ENCODE data around the gene YWHAB.
"Not testable (repeated sequence)": the region's sequence is repeated elsewhere in the genome, so short reads cannot be mapped to it uniquely, and the experiment has no call there.

The YWHAB gene

DNA sequence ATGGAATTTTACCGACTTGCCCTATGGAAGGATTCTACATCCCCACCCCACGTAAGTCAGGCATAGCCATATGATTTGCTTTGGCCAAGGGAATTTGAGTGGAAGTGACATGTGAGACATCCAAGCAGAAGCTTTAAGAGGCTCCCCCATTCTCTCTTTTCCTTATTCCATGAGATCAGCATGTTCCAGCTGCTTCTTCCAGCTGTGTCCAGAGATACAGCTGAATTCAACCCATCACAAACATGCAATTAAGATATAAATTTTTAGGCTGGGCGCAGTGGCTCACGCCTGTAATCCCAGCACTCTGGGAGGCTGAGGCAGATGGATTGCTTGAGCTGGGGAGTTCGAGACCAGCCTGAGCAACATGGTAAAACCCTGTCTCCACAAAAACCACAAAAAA lies 16.0 kb upstream of the YWHAB start:
- DNase-seq, result no peak

DNA sequence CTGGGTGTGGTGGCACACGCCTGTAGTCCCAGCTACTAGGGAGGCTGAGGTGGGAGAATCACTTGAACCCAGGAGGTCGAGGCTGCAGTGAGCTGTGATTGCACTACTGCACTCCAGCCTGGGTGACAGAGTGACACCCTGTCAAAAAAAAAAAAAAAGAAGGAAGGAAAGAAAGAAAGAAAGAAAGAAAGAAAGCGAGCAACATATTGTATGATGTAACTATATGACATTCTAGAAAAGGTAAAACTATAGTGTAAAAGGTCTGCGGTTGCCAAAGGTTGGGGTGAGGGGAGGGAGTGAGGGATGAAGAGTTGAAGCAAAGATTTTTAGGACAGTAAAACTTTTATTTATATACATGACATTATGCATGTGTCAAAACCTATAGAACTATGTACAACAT lies 3.1 kb upstream of the YWHAB start:
- DNase-seq, result not testable (repeated sequence)

DNA sequence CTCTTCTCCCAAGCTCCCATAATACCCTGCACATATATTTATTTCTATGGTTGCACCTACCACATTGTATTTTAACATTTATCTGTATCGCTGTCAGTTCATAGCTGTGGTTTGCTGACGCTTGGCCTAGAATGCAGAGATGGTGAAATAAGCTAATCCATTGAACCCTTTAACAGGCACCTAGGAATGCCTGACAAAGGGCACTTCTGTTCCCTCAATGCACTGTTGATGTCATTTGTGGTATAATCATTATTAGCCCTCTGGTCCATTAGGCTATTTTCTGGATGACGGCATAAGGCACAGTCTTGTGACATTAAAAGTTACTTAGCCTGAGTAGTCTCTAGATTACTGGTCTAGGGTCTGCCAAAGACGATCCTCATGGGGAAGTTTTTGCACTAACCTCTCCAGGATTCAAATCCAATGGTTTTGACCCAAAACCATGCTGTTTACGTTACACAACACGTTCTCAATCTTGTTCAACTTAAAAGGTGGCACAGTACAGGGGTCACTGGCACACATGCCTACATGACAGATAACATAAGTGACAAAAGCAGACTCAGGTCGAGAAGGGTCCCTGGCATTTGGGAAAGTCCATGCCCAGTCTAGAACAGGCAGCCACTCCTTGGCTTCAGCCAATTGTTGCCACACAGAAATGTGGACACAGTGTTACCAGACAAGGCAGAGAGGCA lies 2.1 kb upstream of the YWHAB start:
- no peak for DNase-seq

DNA sequence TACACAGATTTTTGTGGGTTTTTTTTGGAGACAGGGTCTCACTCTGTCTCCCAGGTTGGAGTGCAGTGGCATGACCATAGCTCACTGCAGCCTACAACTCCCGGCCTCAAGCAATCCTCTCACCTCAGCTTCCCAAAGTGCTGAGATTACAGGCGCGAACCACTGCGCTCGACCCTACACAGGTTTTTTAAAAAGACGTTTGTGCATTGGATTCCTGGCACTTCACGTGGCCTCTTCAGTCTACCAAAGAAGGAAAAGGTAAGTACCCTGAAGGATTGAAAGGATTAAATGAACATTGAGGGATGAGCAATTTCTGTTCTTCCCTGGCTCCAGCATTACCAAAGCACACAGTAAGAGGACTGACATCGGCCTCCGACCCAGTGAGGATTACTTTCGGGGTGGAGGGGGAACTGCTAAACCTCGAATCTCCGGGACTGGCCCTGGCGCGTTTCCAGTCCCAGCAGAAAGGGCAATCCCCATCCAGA lies 556 bp upstream of the YWHAB start:
- no peak for DNase-seq

DNA sequence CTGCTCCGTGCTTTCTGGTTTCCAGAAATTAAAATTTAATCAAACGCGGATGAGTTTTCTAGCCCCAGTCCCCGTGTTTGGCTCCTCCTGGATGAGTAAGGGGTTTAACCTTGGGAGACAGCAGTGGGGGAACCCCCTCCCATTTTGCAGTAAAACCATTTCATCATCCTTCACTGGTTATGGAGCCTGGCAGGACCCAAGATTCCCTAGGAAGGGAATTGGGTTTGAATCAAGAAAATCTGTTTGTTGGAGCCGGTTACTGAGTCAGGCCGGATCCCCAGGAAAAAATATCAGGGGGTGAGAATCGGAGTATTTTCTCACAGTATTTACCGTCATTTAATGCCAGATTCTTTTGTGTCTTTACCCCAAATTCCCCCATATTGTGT lies 754 bp downstream of the YWHAB start:
- no peak for DNase-seq

DNA sequence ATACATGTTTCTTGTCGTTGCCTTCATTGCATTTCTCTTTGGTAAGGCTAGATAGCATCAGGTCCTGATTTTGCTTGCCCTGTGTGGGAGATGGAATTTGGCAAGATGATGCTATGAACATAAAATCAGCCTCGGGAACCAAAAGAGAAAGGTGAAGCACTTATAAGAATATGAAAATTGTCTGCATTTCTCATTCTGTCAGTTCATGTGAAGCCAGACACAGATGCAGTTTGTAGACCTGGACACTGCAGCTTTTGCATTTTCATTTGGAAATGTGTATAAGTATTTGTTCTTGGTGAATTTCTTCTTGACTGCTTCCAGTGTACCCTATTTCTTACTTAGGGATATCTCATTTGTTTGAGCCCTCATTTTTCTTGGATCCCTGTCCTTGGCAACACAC lies 1.3 kb downstream of the YWHAB start:
- DNase-seq, result no peak

DNA sequence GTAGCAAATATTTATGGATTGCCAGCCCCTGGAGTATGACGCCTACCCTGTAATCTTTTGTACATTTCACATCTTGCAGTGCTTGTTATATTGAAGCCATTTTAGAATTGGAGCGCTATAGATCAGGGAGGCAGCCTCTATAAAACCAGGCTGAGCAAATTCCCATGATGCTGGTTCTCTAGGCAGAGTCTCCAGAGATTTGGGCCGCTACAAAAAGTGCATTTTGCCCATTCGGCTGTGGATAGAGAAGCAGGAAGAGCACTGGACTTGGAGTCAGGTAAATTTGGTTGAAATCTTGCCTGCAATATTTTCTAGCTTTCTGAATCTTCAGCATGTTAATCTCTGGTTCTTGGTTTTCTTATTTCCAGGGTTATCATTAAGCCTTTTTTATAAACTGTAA lies 2.0 kb downstream of the YWHAB start:
- no peak for DNase-seq

DNA sequence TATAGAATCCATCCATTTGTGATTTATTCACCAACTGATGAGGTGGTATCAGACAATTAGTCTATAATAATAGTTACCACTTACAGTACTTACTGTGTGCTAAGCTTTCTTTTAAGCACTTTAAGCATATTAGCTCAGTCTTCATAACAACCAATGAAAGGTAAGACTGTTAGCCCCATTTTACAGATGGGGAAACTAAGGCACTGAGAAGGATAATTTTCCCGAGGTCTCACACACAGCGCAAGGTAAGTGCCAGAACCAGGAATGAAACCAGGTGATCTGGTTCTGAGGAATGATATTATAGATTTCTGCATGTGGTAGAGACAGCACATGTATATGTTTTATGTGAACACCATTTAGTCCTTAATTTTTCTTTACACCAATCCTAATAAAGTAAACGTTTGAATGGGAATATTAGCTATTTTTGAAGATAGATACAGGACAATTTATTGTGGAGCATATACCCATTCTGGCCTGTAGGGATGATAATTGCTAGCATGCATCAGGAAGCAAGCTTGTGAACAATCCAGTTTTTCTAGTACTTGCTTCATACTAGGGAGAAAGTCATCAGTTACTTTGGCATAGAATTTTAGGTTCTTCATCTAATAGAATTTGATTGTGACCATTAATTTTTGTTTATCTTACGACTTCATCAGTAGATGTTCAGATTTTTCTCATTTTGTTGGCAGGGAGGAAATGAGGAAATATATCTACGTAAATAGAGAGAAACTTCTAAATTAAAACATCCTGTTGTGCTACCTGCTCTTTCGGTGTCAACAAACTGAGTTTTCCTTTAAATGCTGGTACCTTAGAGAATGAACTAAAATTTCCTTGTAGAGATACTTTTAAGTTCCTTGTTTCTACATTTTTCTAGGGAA lies 3.0 kb downstream of the YWHAB start:
- peak; percentile 32 for DNase-seq

DNA sequence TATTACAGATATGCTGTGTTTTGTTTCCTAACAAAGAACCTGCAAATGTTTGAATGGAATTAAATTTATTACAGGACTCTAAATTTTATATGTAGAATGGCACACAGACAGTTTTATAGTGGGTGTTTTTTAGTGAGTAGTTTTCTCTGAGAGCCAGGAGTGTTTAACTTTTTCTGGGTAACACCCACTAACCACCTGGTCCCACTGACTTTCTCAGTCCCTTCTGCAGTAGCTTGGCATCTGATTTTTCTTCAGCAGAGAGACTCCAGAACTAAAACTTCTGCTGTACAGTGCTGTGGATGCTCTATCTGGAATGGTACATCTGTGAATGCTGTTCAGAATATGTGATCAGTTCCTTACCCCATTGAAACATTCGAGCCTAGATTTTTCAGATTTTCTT lies 6.3 kb downstream of the YWHAB start:
- no peak for DNase-seq

DNA sequence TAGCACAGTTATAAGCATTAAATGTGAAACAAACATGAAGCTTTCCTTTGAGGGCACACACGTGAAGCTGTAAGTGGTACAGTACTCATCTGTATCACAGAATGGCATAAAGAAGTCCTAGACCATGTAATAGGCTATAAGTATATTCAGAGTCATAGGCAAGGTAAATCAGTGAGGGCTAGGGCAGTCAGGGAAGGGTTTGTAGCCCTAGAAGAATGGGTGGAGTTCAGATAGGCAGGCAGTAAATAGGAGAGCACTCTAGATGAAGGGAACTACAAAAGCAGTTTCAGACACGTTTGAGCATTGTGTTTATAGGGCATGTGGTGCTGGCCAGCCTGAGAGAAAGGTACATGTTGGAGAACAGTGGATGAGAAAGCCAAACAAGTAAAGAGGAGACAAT lies 9.5 kb downstream of the YWHAB start:
- no peak for DNase-seq

DNA sequence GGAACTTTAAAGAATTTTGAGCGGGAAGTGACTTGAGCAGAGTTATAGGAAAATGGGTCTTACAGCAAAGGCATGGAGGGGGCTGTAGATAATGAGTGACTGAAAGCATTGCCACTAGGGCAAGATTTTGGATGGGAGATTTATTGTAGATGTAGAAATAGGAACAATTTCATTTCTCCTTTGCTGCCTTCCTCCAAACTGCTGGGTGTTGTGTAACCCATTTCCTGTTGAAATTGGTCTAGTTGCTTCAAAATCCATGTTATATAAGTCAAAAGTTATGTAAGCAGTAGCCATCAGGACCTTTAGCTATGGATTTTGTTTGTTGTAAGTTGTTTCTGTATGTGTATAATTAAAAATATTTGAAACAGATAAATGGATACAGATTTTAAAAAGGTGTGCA lies 11.1 kb downstream of the YWHAB start:
- DNase-seq, result peak; percentile 30

DNA sequence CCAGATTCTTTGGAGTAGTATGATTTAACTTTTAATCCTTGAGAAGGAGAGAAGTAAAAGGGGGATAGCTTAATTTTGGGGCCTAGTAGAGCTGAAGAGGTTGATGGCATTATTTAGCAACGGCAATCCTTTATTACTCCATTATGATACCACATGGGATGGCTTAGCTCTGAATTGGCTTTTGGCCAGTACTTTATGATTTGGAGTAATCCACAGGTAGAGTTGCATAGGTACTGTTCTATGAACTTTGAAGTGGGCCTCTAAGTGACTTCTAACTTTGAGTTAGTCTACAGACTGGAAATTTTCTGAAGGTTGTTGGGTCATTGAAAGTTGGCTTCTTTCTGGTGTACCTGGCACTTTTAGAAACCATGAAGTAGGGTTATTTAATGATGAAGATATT lies 11.6 kb downstream of the YWHAB start:
- no peak for DNase-seq

DNA sequence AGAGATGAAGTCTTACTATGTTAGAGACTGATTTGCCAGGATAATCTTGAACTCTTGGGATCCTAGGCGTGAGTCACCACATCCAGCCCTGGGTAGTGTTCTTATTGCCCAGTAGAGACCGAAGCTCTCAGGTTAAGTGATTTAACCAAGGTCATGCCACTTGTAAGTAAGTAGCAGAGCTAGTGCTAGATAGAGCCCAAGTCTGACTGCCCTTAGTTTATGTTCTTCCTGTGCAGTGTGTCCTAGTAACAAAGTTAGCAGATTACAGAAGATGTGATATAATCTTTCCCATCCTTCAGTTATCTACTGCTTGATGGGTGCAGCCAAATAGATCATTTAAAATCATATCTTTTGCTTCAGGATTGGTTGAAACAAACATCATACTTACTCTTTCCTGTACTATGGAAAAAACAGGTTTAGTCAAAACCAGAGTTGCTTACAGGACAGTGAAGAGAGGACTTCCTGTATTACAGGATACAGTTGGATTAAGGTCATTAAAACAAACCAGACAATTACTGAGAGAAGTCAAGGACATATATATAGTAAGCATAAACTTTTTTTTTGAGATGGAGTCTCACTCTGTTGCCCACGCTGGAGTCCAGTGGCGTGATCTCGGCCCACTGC lies 14.8 kb downstream of the YWHAB start:
- DNase-seq, result no peak

DNA sequence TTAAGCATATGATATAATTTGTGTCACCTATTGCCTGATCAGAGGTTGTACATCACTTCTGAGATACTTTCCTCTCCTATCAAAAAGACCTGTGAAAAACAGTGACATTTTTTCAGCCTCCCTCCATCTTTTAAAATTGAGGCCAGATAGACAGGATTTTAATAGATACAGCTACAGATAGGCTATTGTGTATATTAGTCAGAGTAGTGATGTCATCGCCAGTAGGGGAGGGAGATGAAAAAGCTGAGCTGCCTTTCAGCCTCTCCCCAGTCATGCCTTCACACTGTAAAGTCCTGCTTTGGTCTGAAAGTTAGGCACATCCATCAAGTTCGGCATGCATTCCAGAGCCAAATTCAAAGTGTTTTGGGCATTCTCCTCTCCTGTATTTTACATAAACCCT lies 16.5 kb downstream of the YWHAB start:
- peak; percentile 47 for DNase-seq

DNA sequence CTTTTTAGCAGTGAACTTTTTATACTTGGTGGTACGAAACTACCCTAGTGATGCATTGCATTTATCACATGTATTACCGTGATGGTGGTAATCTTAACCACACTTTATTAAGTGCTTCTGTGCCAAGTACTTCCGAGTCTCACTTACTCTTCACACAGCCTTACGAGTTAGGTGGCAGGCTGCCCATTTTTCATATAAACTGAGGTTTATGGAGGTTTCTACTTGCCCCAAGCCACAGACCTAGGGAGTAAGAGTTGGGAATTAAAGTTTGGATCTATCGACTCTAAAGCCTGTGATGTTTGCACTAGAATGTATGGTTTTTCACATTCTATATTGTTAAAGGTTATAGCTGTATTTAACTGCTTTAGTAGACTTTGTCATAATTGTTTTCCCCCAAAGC lies 18.9 kb downstream of the YWHAB start:
- DNase-seq, result no peak

DNA sequence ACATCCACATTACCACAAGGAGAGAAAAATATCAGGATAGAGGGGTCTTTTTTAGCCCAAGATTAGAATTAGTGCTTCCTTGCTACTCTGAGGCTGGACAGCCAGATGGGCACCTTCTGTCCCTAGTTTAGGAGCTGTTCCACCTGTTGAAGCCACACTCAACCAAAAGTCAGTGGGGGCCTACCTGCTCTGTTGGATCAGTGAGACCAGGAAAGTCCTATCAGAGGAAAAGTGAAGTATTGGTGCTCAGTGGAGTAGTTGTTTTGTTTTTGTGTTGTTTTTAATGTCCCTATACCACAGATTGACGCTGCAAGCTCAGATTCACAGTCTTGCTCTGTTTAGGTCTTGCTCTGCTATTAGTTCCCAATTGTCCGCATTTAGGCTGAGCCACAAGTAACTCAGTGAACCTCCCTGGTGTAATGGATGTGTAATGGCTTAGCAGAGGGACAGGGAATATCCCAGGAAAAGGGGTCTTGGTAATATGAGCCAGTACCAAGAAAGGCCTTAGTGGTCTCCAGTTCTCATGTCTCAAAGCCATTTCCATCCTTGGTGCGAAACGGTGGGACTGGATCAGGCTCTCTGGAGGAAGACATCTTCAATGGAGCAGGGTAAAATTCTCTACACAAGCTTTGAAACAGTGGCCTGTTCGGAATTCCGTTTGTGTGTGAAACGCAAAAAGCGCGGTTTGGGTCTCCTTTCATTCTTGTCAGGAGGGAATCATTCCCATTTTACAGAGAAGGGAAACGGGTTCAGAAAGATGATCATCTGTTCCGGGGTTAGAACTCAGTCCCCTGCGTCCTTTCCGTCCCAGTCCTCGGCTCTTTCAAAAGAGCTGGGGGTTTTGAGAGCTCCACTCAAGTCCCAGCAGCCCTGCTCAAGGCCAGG lies 23.7 kb downstream of the YWHAB start:
- no peak for DNase-seq

DNA sequence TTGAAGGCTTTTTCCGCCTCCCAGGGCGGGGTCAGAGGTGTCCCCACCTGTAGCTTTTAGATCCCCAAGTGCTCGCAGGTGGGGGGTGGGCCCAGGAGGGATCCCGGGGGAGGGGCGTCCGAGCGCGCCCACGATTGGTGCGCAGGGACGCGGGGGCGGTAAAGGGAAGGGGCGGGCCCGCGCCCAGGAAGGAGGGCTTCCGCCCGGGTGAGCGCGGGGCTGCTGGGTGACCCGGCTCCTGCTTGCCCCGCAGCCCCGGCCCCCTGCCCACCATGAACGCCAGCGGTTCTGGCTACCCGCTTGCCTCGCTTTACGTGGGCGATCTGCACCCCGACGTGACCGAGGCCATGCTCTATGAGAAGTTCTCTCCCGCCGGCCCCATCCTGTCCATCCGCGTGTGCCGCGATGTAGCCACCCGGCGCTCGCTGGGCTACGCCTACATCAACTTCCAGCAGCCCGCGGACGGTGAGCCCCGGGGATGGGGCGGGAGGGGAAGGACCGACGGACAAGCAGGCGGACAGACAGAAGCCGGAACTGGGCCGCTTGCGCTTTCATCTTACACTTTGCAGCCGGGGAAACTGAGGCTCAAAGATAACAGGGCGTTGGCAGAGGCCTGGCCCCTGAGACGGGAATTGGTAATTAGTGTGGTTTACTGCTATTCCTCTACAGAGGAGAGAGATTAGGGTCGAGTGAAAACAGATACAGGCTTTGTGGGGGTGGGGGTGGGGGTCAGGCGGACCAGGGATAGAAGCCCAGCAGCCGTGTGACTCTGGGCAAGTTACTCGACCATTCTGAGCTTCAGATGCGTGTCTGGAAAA lies 24.6 kb downstream of the YWHAB start, which contains the start of gene PABPC1L:
TSS of gene PABPC1L (plus strand) at position 189 of the 818 bp plus-strand sequence. CDS start at position 273, 84 bp downstream.
- peak; percentile 64 for DNase-seq

DNA sequence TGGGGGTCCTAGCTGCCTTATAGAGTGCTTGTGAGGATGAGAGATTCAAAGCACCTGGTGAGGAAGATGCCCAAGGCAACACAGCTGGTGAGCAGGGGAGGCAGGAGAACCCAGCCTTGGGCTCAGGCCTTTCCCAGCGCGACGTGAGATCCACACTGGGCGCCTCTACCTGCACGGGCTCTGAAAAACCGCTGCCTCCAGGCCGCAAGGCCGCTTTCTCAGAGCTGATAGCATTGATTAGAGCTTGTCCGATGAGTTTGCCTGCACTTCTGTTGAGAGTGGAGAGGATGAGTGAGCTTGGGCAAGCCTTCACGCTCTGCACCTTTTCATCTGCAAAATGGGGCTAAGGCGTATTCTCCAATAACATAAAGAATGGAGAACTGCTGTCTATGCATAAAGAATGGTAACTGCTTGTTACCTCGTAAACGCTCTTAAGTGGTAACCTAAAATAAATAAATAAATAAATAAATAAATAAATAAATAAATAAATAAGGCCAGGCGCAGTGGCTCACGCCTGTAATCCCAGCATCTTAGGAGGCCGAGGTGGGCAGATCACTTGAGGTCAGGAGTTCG lies 25.3 kb downstream of the YWHAB start:
- no peak for DNase-seq

DNA sequence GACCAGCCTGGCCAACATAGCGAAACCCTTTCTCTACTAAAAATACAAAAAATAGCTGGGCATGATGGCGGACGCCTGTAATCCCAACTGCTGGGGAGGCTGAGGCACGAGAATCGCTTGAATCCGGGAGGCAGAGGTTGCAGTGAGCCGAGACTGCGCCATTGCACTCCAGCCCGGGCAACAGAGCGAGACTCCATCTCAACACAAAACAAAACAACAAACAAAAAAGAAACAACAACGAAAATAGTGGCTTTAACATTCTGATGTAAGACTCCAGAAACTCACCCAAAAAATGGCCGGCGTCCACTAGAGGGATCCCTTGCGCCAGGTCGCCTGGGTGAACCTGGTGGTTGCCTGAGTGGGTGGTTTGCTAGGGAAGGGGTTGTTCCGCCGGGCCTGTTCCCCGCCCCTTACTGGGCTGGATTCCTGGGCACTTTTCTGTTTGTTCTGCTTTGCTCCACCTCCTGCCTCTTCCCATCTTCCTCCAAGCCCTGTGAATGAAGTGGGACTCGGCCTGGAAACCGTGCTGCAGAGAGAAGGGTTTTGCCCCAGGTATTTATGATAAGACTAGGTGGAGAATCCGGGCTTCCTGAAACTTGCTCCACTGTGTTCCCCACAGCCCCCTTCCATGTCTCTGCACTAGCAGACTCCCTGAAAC lies 25.9 kb downstream of the YWHAB start:
- DNase-seq, result peak; percentile 31

DNA sequence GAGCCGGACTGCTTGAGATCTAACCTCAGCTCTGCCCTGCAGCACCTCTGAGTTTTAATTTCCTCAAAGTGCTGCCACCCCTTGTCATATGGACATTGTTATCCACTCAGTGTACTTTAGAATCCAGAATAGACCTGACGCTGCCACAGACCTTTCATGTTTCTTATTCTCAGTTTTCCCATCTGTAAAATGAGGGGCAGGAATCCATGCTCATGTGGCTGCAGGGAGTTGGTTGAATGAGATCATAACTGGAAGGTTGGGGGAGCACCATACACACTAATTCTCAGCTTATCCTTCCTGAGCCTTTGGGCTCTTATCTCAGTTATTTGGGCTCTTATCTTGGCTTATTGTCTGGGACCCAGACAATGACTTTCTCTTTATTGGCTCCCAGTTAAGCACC lies 26.7 kb downstream of the YWHAB start:
- DNase-seq, result no peak

DNA sequence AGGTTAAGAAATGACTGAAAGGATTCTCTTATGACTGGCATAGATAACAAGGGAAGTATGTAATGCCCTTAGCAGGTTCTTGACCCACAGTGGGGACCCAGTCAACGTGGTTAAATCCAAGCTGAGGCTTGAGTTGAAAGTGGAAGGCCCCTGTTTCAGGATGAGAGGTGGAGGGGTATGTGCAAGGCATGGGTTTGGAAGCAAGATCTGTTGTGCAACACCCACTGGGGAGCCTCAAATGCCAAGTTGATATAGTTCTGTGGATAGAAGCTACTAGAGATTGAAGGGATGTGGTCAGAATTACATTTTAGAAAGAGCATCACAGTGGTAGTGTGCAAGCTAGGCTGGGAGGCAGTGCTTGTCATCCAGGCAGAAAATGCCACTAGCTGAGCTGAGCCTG lies 29.4 kb downstream of the YWHAB start:
- DNase-seq, result no peak
